Measurements from ENCODE around the gene NXN. TPM values are rescaled to one million over a fixed set of nuclear protein-coding genes. Genes with fewer than 3 reads are reported as not detected.

NXN gene
- total RNA-seq, 1 experiment from 2014 or later = 57.3 TPM

DNA sequence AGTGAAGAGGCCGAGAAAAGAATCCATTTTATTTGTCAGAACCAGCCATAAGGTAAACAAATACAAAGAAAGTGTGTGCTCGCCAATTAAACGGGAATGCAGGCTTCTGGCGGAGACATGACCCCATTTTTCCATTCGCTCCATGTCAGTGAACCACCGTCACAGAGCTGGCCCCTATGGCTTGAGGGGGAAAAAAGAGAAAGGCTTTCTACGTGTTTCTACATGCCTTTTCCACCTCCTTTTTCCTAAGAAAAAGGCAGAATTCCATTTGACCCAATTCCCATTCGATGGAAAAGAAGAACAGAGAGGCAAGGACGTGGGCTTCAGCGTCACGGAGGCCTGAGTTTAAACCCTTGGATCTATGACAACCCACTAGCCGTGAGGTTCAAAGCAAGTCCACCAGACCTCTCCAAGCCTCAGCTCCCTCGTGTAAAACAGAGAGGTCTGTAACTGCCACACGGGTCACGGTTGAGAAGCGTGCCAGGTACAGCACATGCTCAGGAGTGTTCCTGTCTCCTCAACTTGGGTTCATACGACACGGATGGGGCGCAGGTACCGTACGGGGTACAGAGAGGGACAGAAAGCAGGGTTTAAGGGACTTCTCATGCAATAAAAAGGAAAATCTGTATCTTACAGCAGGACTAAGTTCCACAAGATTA lies 91.9 kb downstream of the NXN start:
- ChIA-PET POLR2A (interaction anchor here (1.3 to 12.0 kb wide), 2 partner anchors 16 to 88 kb away, joined by 7 to 159 read pairs; partner anchors contain the start of gene NXN), CTCF (interaction anchor here (0.7 to 1.5 kb wide), 3 partner anchors 16 to 90 kb away, joined by 3 to 5 read pairs (median 4); no protein-coding TSS in a partner anchor)
- Mint-ChIP-seq H3K9me3 (ENCODE audit: unreplicated experiment) (no peaks in the 10 kb centered on the region), H3K27ac (ENCODE audit: low read depth, unreplicated experiment) (no peak overlapping the region), H3K36me3 (ENCODE audit: insufficient read depth, unreplicated experiment) (no peaks in the 10 kb centered on the region), H3K4me3 (ENCODE audit: unreplicated experiment) (no peak overlapping the region), H3K4me1 (ENCODE audit: insufficient read depth, unreplicated experiment) (peaks cover 11% of the 10 kb centered on the region), H3K27me3 (ENCODE audit: insufficient read depth, unreplicated experiment) (no peaks in the 10 kb centered on the region)
- BruUV-seq (replicated peaks) = no TSS peak
- TF ChIP-seq CTCF (IDR thresholded peaks at IDR 0.05; ENCODE audit: unreplicated experiment) = no peak
- intact Hi-C loops (cut with micrococcal nuclease) = no loop called here
- DNase-seq (ENCODE audit: unreplicated experiment) = no peak

GRCh38 chr17:885971-886571 lies 93.5 kb downstream of the NXN start:
- no peak for DNase-seq (ENCODE audit: unreplicated experiment)
- POLR2A ChIA-PET = interaction anchor here (1.3 to 12.0 kb wide), 3 partner anchors 18 to 90 kb away, joined by 3 to 159 read pairs (median 7); partner anchors contain the start of gene NXN
- no peaks in the 10 kb centered on the region for H3K36me3 Mint-ChIP-seq (ENCODE audit: insufficient read depth, unreplicated experiment)
- no peaks in the 10 kb centered on the region for H3K9me3 Mint-ChIP-seq (ENCODE audit: unreplicated experiment)
- no peaks in the 10 kb centered on the region for H3K27me3 Mint-ChIP-seq (ENCODE audit: insufficient read depth, unreplicated experiment)
- no TSS peak for BruUV-seq (replicated peaks)
- peaks cover 18% of the 10 kb centered on the region for H3K4me1 Mint-ChIP-seq (ENCODE audit: insufficient read depth, unreplicated experiment)
- no peak overlapping the region for H3K4me3 Mint-ChIP-seq (ENCODE audit: unreplicated experiment)
- CTCF ChIA-PET = interaction anchor here (0.6 to 0.9 kb wide), 5 partner anchors 25 to 474 kb away, joined by 3 to 5 read pairs (median 3); no protein-coding TSS in a partner anchor
- intact Hi-C loops (cut with micrococcal nuclease) = no loop called here
- no peak for TF ChIP-seq CTCF (IDR thresholded peaks at IDR 0.05; ENCODE audit: unreplicated experiment)
- no peak overlapping the region for H3K27ac Mint-ChIP-seq (ENCODE audit: low read depth, unreplicated experiment)

DNA sequence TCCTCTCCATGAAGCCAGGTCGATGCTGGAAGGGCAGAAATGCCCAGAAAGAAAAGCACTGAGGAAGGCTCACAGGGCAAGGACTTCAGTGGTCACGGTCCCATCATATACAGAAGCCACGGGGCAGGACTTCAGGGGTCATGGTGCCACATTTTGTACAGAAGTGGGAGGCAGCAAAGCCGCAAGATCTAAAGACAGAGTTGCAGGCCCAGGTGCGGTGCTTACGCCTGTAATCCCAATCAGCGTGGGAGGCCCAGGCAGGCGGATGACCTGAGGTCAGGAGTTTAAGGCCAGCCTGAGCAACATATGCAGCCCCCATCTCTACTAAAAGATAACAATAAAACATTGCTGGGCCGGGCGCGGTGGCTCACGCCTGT lies 96.0 kb downstream of the NXN start:
- Mint-ChIP-seq H3K9me3 (ENCODE audit: unreplicated experiment) (no peaks in the 10 kb centered on the region), H3K4me3 (ENCODE audit: unreplicated experiment) (peak overlapping the region; percentile 35), H3K27ac (ENCODE audit: low read depth, unreplicated experiment) (peak overlapping the region; percentile 47), H3K27me3 (ENCODE audit: insufficient read depth, unreplicated experiment) (no peaks in the 10 kb centered on the region), H3K4me1 (ENCODE audit: insufficient read depth, unreplicated experiment) (peaks cover 28% of the 10 kb centered on the region), H3K36me3 (ENCODE audit: insufficient read depth, unreplicated experiment) (no peaks in the 10 kb centered on the region)
- no TSS peak for BruUV-seq (replicated peaks)
- intact Hi-C loops (cut with micrococcal nuclease) = no loop called here
- no peak for DNase-seq (ENCODE audit: unreplicated experiment)
- CTCF ChIA-PET = interaction anchor here (0.5 to 1.2 kb wide), 3 partner anchors 9 to 90 kb away, joined by 3 to 10 read pairs (median 5); no protein-coding TSS in a partner anchor
- POLR2A ChIA-PET = interaction anchor here (0.5 to 12.0 kb wide), 14 partner anchors 9 to 228 kb away, joined by 3 to 159 read pairs (median 4); partner anchors contain the start of gene NXN
- no peak for TF ChIP-seq CTCF (IDR thresholded peaks at IDR 0.05; ENCODE audit: unreplicated experiment)
